C1 segment of cervical spinal cord (tissue), 14 donors: ENCODE data around the gene FGGY.
"Not testable (repeated sequence)": the region's sequence is repeated elsewhere in the genome, so short reads cannot be mapped to it uniquely, and the experiment has no call there.

Experiments
- DNase-seq, 14 donors: peaks; one replicate each; lab custom pipeline; 2025; lab: John Stamatoyannopoulos, UW

Gene FGGY

DNA sequence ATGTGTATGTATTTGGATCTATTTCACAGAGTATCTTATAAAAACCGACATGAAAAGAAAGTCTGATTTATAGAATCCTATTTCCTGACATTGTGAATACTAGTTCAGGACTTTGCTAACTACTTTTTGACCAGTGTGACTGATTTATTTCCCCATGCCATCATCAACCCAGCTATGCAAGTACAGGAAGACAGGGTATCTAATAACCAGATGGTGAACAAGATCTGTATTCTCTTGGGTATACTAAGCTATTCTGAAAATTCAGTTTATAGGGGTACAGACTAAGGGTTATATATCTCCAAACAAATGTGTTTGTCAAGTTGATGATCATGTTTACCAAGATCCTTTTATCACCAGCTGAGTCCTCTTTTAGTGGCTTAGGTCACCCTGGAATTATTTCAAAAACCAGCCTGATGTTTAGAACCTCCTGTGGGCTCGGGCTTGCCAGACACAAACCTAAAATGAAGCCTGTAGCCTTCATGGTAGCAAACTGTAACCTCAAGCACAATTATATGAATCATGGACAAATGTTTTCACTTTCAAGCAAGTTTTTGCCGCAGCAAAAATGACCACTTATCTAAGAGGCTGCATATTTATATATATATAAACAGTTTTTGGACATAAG, 185.1 kb downstream of the FGGY start:
- no peak for DNase-seq

GRCh38 chr1:59482986-59483385, 186.1 kb downstream of the FGGY start:
- DNase-seq = no peak

GRCh38 chr1:59484096-59484495, 187.2 kb downstream of the FGGY start:
- DNase-seq = no peak

DNA sequence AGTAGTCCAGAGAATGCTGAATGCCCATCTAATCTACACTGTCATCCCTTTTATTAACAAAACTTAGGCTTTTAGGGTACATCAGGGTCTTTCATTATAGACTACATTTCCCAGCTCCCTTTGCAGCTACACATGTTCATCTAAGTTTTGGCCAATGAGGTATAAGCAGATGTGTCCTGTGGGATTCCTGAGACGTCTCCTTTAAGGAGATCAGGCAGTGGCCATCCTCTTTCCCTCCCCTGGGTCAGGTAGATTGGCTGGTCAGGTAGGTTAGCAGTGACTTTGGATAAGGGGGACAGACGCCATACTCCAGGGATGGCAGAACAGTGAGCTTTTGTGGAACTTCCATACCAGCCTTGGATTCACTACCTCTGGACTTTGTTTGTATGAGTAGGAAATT, 188.3 kb downstream of the FGGY start:
- DNase-seq = no peak

- DNase-seq = no peak
Observed at GRCh38 chr1:59485949-59486348, 189.1 kb downstream of the FGGY start.

DNA sequence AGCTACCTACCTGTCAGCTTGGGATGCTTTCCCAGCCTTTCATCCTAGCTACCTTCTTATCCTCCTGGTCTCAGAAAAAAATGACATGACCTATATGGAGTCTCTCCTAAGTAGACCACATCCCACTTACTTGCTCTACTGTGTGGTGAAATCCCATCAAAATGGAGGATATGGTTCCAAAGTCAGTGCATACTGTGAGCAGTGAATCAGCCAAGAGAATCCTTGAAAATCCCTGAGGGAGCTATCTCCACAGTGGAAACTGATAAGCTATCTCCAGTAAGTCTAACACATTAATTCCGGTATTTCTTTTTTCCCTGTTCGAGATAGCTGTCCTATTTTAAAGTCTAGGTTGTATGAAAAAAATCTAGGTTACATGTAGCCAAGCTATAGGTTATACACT, 189.7 kb downstream of the FGGY start:
- DNase-seq = no peak

DNA sequence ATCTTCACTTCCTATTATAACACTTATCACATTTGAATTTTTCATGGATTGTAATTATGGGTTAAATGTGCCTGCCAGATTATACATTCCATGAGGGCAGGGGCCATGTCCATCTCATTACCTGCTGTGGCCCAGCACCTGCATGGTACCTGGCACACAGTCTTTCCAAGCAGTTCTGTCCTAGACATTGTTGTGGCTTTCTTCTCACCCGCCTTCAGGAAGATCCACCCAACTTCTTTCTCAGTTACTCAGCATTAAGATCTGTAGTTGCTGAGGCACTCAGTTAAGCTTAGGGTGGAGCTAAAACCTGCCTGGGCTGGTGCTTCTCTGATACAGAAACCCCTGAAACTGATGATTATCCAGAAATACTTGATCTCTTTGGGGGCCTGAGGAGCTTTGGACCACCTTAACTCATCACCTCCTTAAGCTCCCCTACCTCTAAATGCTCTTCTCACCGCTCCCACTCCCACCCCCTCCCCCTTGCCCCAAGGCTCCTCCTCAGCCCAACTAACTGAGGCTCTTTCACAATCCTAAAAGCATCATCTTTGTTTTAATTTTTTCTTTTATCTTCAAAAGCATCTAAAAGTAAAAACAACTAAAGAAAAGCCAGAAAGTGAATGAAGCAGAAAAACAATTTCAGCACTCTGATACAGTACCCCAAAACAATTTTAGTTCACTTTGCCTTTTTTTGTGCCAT, 190.6 kb downstream of the FGGY start:
- DNase-seq = no peak

- no peak for DNase-seq
Observed at GRCh38 chr1:59492500-59492899, 195.6 kb downstream of the FGGY start.

GRCh38 chr1:59494145-59494833, 197.4 kb downstream of the FGGY start:
- no peak for DNase-seq

DNA sequence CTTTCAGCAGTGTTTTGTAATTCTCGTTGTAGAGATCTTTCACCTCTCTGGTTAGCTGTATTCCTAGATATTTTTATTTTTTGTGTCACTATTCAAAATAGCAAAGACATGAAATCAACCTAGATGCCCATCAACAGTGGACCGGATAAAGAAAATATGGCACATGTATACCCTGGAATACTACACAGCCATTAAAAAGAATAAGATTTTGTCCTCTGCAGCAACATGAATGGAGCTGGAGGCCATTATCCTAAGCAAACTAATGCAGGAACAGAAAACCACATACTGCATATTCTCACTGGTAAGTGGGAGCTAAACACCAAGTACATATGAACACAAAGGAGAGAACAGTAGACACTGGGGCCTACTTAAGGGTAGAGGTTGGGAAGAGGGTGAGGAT, 199.3 kb downstream of the FGGY start:
- DNase-seq = not testable (repeated sequence)

DNA sequence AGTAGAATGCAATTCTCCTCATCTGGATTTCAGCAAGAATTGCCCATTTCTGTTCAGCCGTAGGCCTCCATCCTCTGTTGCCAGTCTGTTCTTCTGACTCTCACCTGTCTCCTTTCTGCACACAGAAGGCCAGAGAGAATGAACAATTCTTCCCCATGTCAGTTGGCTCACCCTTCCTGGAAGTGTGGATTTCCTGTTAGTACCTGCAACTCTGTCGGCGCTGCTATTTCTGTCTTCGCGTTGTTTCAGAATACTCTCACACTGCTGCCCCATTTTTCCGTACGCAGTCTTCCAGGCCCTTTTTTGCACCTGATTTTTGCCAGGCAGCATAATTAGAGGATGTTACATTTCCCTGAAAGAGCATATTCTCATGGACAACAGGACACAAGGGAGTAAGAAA, 200.7 kb downstream of the FGGY start:
- peak in 1 of 14 donors; percentile 75 for DNase-seq

DNA sequence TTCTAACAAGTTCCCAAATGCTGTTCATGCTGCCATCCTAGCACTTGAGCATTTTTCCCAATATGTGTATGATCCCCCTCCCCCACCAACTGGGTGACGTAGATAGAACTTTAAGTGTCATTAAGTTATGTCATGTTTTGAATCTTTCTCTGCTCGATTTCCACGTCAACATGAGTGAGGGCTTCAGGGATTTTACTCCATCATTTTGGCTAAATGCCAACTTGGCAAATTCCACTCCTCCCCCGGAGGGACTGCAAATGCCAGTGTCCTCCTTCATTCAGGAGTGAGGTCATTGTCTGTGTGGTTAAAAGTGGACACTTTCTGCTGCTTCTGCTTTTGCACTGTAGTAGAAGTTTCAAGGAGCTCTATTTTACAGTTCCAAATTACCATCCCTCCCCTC, 201.7 kb downstream of the FGGY start:
- peak in 1 of 14 donors; percentile 68 for DNase-seq

DNA sequence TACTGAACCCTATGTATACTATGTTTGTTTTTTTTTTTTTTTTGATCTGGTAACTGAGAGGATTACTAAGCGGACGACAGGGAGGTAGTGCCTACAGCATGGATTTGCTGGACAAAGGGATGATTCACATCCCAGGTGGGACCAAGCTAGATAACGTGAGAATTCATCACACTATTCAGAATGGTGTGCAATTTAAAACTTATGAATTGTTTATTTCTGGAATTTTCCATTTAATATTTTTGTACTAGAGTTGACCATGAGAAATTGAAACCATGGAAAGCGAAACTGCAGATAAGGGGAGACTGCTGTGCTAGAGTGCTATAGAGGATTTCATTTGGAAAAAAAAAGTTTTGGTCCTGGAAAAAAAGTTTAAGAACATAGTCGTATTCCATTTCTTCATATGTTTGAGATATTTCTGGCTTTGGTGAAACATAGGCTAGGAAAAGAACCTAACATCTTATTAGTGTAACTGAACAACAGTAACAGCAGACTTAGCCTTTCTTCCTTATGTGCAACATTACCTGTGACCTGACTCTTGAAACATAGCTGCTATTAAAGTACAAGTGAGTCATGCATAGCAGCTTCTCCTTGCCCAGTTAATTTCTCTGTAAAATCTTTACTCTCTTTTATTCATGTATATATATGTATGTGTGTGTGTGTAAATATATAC, 202.5 kb downstream of the FGGY start:
- DNase-seq = no peak

GRCh38 chr1:59499943-59500569, 203.2 kb downstream of the FGGY start:
- no peak for DNase-seq

DNA sequence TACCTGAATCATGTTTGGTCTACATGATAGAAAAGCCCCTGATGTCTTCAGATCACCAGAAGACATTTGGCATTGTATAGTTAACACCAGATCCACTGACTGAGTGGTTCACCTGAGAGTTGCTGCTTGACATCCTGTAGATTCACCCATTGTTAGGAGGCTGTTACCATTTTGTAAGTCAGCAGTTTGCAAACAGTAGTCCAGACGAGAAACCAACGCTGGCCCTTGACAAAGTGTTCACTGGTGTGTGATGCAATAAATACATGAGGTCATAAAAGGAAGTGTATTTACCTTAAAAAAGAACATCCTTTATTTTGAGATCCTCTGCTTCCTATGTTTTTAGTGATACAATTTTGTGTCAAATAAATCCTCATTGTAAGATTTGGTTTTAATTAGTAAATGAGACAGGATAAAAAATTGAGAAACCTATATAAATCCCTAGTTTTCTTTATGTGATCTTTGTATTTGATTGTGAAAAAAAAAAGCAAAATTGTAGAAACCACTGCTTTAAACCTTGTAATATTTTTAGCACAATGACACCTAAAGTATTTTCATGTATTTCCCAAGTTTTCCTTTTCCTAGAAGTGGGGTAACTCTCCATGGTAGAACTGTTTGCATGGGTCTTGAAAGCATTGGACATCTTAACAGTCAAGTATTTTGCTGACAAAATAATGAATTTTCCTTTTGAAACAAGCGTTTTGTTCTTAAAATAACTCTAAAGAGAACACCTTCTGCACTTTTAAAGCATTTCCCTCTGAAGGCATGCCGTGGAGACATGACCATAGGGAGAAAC, 204.3 kb downstream of the FGGY start:
- no peak for DNase-seq

DNA sequence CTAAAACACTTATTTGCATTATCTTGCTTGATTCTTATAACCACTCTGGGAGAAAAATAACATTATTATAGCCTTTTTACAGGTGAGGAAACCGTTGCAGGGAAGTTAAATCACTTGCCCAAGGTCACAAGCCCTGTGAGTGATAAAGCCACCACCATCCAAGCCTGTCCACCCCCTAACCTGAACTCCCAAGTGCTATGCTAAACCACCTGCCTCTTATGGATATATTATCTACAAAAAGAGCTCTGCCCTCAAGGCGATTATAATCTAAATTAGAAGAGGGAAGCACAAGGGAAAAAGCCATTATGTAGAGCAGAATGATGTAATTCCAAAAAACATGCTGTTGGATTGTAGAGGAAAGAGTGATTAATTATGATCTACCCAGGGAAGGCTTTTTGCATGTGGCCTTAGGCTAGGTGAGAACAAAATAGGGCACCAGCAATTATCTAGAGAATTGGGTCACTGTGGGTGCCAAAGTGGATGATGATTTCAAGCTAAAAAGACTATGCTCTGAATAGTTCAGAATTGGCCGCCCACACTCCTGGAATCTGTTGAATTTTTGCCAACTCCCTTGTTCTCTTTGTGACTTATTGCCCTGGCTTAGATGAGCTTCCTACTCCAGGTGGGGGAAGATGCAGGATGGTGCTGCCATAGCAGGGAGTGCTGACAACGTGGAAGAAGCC, 205.3 kb downstream of the FGGY start:
- peak in 1 of 14 donors; percentile 10 for DNase-seq

GRCh38 chr1:59504276-59504675, 207.4 kb downstream of the FGGY start:
- DNase-seq = no peak

- DNase-seq = peak in 1 of 14 donors; percentile 19
Observed at GRCh38 chr1:59505596-59506028, 208.7 kb downstream of the FGGY start.

- no peak for DNase-seq
Observed at GRCh38 chr1:59506952-59507351, 210.1 kb downstream of the FGGY start.

DNA sequence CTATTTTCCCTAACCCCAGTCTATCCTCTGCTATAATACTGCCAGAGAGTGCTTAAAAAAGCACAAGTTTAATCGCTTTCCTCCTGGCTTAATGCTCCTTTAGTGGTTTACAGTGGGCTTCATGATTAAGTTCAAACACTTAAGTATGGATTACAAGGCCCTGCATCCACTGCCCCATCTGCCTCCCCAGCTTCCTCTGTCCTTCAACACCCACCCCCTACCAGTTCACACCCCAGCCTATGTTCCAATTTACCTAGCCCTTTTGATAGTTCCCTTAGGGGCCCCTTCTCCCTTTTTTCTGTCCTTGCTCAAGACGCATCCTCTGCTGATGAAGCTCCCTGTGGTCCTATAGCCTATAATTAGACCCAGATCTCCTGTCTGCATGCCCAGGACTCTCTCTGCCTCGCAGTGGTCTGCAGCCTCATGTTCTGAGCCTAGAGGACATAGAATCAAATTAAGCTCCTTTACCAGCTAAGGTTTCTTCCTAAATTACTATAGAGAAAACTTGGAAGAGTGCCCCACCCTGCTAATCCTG, 212.5 kb downstream of the FGGY start:
- no peak for DNase-seq
